Neural progenitor cell (in vitro differentiated cells): ENCODE results near the gene TAF1C. TPM values are rescaled to one million over a fixed set of nuclear protein-coding genes. Genes with fewer than 3 reads are reported as not detected.
A peak's percentile ranks its signal among the peaks of the same experiment; 100 is the strongest.

Experiments used
- DNase-seq: peaks from one replicate; pipeline ENCODE4 v3.0.0-alpha.2; 2016; ENCODE audit warnings: low spot score
- H2AFZ ChIP-seq: fragments of 200-600 bp; sonication (generic); replicated peaks from 2 replicates; pipeline ENCODE4 v1.6.1; 2016; ENCODE audit warnings: antibody characterized with exemption
- H3F3A ChIP-seq: fragments of 200-600 bp; sonication (generic); 2 replicates; pipeline ENCODE4 v1.6.1; 2016; ENCODE audit warnings: antibody characterized with exemption, low read depth
- H3K27ac ChIP-seq: fragments of 200-600 bp; sonication (generic); 2 replicates; pipeline ENCODE4 v1.5.1; 2016; ENCODE audit warnings: mild to moderate bottlenecking
- H3K27me3 ChIP-seq: fragments of 200-600 bp; sonication (generic); 2 replicates; pipeline ENCODE4 v1.6.1; 2016; ENCODE audit warnings: mild to moderate bottlenecking, moderate library complexity
- H3K36me3 ChIP-seq: fragments of 200-600 bp; sonication (generic); 2 replicates; pipeline ENCODE4 v1.5.1; 2016
- H3K4me1 ChIP-seq: fragments of 200-600 bp; sonication (generic); 2 replicates; pipeline ENCODE4 v1.6.1; 2016; ENCODE audit warnings: mixed run types
- H3K4me2 ChIP-seq: fragments of 200-600 bp; sonication (generic); 2 replicates; pipeline ENCODE4 v1.6.1; 2016
- H3K4me3 ChIP-seq: fragments of 200-600 bp; sonication (generic); 2 replicates; pipeline ENCODE4 v1.5.1; 2016
- H3K79me2 ChIP-seq: fragments of 200-600 bp; sonication (generic); 2 replicates; pipeline ENCODE4 v1.6.1; 2016; ENCODE audit warnings: low read depth
- H3K9ac ChIP-seq: fragments of 200-600 bp; sonication (generic); 2 replicates; pipeline ENCODE4 v1.6.1; 2016
- H3K9me3 ChIP-seq: fragments of 200-600 bp; sonication (generic); 2 replicates; pipeline ENCODE4 v1.5.1; 2016; ENCODE audit warnings: low read depth
- H4K20me1 ChIP-seq: fragments of 200-600 bp; sonication (generic); 2 replicates; pipeline ENCODE4 v1.6.1; 2016; ENCODE audit warnings: low read depth
- H3K27ac Mint-ChIP-seq: 3 replicates; pipeline ENCODE4 v1.8.0; 2021; ENCODE audit warnings: mixed read lengths
- H3K27me3 Mint-ChIP-seq: 2 replicates; pipeline ENCODE4 v1.8.0; 2022; ENCODE audit warnings: low read depth, mild to moderate bottlenecking, inconsistent platforms, moderate library complexity, mixed read lengths; ENCODE audit not compliant: insufficient read depth
- H3K36me3 Mint-ChIP-seq: 3 replicates; pipeline ENCODE4 v1.8.0; 2021; ENCODE audit warnings: mixed read lengths
- H3K4me1 Mint-ChIP-seq: 3 replicates; pipeline ENCODE4 v1.8.0; 2021; ENCODE audit warnings: mixed read lengths
- H3K4me3 Mint-ChIP-seq: 3 replicates; pipeline ENCODE4 v1.8.0; 2021; ENCODE audit warnings: mild to moderate bottlenecking, moderate library complexity, mixed read lengths
- H3K9me3 Mint-ChIP-seq: 3 replicates; pipeline ENCODE4 v1.8.0; 2020; ENCODE audit warnings: mixed read lengths
- EZH2 ChIP-seq: fragments of 200-600 bp; sonication (generic); IDR thresholded peaks from 2 replicates; pipeline ENCODE4 v1.6.1; 2017; ENCODE audit warnings: antibody characterized with exemption, mild to moderate bottlenecking, moderate library complexity
- EZH2phosphoT487 ChIP-seq: fragments of 200-600 bp; sonication (generic); IDR thresholded peaks from 2 replicates; pipeline ENCODE4 v1.6.1; 2017; ENCODE audit warnings: antibody characterized with exemption
- total RNA-seq: library from RNA; depleted of rRNA; stranded (reverse); fragments of >200 nt; gene quantifications from 2 replicates; pipeline ENCODE4 v1.2.3, GENCODE V29; 2015; ENCODE audit warnings: low replicate concordance
- TF ChIP-seq, protein P1 (sequence below): fragments of 200-600 bp; sonication (generic); IDR thresholded peaks from 2 replicates; pipeline ENCODE4 v1.5.1; 2017; ENCODE audit warnings: antibody characterized with exemption, mild to moderate bottlenecking

Gene TAF1C, protein sequence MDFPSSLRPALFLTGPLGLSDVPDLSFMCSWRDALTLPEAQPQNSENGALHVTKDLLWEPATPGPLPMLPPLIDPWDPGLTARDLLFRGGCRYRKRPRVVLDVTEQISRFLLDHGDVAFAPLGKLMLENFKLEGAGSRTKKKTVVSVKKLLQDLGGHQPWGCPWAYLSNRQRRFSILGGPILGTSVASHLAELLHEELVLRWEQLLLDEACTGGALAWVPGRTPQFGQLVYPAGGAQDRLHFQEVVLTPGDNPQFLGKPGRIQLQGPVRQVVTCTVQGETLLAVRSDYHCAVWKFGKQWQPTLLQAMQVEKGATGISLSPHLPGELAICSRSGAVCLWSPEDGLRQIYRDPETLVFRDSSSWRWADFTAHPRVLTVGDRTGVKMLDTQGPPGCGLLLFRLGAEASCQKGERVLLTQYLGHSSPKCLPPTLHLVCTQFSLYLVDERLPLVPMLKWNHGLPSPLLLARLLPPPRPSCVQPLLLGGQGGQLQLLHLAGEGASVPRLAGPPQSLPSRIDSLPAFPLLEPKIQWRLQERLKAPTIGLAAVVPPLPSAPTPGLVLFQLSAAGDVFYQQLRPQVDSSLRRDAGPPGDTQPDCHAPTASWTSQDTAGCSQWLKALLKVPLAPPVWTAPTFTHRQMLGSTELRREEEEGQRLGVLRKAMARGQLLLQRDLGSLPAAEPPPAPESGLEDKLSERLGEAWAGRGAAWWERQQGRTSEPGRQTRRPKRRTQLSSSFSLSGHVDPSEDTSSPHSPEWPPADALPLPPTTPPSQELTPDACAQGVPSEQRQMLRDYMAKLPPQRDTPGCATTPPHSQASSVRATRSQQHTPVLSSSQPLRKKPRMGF
- total RNA-seq = 23.3 and 70.3 TPM in 2 replicates

GRCh38 chr16:84186685-84187437 is at the start of gene TAF1C:
TSS of gene TAF1C (minus strand) at chr16:84187057. CDS start at chr16:84184988, 2,069 bp downstream.
- no peaks in the 10 kb centered on the region for H3K36me3 ChIP-seq
- no peaks in the 10 kb centered on the region for H3K9me3 ChIP-seq
- no peak within 1 kb of the TSS for H3K27ac Mint-ChIP-seq
- peaks cover 13% of the 10 kb centered on the region for H4K20me1 ChIP-seq
- H3K4me1 Mint-ChIP-seq = peaks cover 11% of the 10 kb centered on the region
- H3K9me3 Mint-ChIP-seq = no peaks in the 10 kb centered on the region
- H3K4me3 Mint-ChIP-seq = peak within 1 kb of the TSS; percentile 91
- H3K9ac ChIP-seq = peak within 1 kb of the TSS; percentile 89
- peak within 1 kb of the TSS; percentile 95 for H2AFZ ChIP-seq
- TF ChIP-seq EZH2 = no peak
- TF ChIP-seq, protein P1, sequence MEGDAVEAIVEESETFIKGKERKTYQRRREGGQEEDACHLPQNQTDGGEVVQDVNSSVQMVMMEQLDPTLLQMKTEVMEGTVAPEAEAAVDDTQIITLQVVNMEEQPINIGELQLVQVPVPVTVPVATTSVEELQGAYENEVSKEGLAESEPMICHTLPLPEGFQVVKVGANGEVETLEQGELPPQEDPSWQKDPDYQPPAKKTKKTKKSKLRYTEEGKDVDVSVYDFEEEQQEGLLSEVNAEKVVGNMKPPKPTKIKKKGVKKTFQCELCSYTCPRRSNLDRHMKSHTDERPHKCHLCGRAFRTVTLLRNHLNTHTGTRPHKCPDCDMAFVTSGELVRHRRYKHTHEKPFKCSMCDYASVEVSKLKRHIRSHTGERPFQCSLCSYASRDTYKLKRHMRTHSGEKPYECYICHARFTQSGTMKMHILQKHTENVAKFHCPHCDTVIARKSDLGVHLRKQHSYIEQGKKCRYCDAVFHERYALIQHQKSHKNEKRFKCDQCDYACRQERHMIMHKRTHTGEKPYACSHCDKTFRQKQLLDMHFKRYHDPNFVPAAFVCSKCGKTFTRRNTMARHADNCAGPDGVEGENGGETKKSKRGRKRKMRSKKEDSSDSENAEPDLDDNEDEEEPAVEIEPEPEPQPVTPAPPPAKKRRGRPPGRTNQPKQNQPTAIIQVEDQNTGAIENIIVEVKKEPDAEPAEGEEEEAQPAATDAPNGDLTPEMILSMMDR = peak; percentile 94
- no peak for TF ChIP-seq EZH2phosphoT487
- H3K27me3 Mint-ChIP-seq = peaks cover 3% of the 10 kb centered on the region
- peak within 1 kb of the TSS; percentile 86 for H3K4me3 ChIP-seq
- H3K27ac ChIP-seq = no peak within 1 kb of the TSS
- H3K79me2 ChIP-seq = peaks cover 37% of the 10 kb centered on the region
- peaks cover 5% of the 10 kb centered on the region for H3K4me1 ChIP-seq
- H3K4me2 ChIP-seq = peak within 1 kb of the TSS; percentile 94
- peak; percentile 97 for DNase-seq
- H3K27me3 ChIP-seq = no peaks in the 10 kb centered on the region
- no peaks in the 10 kb centered on the region for H3F3A ChIP-seq
- peaks cover 4% of the 10 kb centered on the region for H3K36me3 Mint-ChIP-seq

DNA sequence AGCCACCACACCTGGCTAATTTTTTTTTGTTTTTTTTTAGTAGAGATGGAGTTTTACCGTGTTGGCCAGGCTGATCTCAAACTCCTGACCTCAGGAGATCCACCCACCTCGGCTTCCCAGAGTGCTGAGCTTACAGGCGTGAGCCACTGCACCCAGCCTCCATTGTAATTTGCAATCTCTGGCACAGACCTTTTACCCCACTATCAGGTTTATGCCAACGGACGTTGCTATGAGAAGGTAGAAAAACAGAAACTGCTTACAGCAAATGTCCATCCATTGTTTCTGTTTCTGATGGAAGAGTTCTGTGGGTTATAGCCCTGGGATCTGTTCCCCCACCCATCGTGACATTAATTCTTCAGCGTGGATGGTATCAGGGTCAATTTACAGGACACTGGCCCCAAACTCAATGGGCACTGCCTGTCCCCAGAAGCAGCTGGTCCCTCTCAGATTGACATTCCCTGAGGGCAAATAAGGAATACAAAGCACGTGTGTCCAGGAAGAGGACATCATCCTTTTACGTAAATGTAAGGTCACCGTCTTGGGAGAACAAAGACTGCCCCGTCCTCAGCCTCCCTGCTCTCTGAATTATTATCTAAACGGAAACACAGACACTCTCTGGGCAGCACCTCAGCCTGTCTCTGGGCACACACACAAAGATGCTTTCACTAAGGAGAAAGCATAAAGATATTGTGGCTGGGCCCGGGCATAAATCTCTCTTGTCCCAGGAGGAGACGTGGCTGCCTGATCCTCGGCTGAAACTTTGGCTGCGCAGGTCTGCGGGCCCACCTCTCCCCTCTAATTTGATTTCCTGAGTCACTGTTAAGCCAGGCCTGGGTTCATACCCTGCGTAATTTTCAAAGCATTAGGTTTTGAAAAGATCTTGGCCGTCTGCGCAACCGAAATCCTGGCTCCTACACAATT is 47.7 kb upstream of the TAF1C start:
- TF ChIP-seq, protein P1 = no peak
- TF ChIP-seq EZH2 = no peak
- TF ChIP-seq EZH2phosphoT487 = no peak
- Histone ChIP-seq H3K36me3 (no peaks in the 10 kb centered on the region), H3K4me1 (no peaks in the 10 kb centered on the region), H3K4me3 (no peak overlapping the region), H3K4me2 (no peak overlapping the region), H4K20me1 (no peaks in the 10 kb centered on the region), H3K79me2 (no peaks in the 10 kb centered on the region), H3K9me3 (no peaks in the 10 kb centered on the region), H3K27me3 (no peaks in the 10 kb centered on the region), H3K27ac (no peak overlapping the region), H3F3A (peaks cover 3% of the 10 kb centered on the region), H2AFZ (peak overlapping the region; percentile 93), H3K9ac (no peak overlapping the region)
- H3K27ac Mint-ChIP-seq = peak overlapping the region; percentile 77
- peaks cover 5% of the 10 kb centered on the region for H3K27me3 Mint-ChIP-seq
- H3K4me3 Mint-ChIP-seq = no peak overlapping the region
- no peak for DNase-seq
- peaks cover 24% of the 10 kb centered on the region for H3K4me1 Mint-ChIP-seq
- no peaks in the 10 kb centered on the region for H3K9me3 Mint-ChIP-seq
- no peaks in the 10 kb centered on the region for H3K36me3 Mint-ChIP-seq

GRCh38 chr16:84233748-84234147 is 46.9 kb upstream of the TAF1C start:
- peaks cover 24% of the 10 kb centered on the region for H3K4me1 Mint-ChIP-seq
- H3K9ac ChIP-seq = no peak overlapping the region
- DNase-seq = no peak
- H3K4me2 ChIP-seq = no peak overlapping the region
- no peak for TF ChIP-seq EZH2phosphoT487
- no peak for TF ChIP-seq EZH2
- TF ChIP-seq, protein P1 = no peak
- H3K27me3 Mint-ChIP-seq = peaks cover 9% of the 10 kb centered on the region
- no peaks in the 10 kb centered on the region for H3K36me3 Mint-ChIP-seq
- H3K4me1 ChIP-seq = no peaks in the 10 kb centered on the region
- no peaks in the 10 kb centered on the region for H3K36me3 ChIP-seq
- no peak overlapping the region for H3K4me3 ChIP-seq
- no peaks in the 10 kb centered on the region for H3K27me3 ChIP-seq
- no peaks in the 10 kb centered on the region for H4K20me1 ChIP-seq
- H3K4me3 Mint-ChIP-seq = no peak overlapping the region
- H3F3A ChIP-seq = peaks cover 4% of the 10 kb centered on the region
- H2AFZ ChIP-seq = no peak overlapping the region
- no peak overlapping the region for H3K27ac ChIP-seq
- no peaks in the 10 kb centered on the region for H3K9me3 Mint-ChIP-seq
- no peak overlapping the region for H3K27ac Mint-ChIP-seq
- H3K9me3 ChIP-seq = no peaks in the 10 kb centered on the region
- H3K79me2 ChIP-seq = no peaks in the 10 kb centered on the region
